ENCODE measurements around the gene GIMAP8. TPM values are rescaled to one million over a fixed set of nuclear protein-coding genes. Genes with fewer than 3 reads are reported as not detected.

GIMAP8 gene
- total RNA-seq, 1 experiment from 2014 or later, result not detected

DNA sequence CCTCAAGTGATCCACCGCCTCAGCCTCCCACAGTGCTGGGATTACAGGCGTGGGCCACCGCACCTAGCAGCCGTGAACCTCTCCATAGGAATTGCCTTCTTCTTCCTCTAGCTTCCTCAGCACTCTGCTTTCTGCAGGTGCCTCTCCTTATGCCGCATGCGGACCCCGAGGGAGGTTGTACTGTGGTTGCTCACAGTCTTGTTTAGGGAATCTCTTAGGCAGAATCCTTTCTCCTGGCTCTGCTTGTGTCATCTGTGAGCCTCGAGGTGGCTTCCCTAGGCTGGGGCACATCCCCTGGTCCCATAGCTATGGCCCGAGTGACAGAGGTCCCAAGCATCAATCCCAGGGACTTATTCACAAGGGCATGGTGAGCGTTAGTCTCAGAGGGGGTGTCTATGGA lies 33.2 kb upstream of the GIMAP8 start:
- Histone ChIP-seq H3K27me3 (ENCODE audit: insufficient read depth, low read length) (no peaks in the 10 kb centered on the region), H2BK15ac (ENCODE audit: low read depth, low read length) (no peak overlapping the region), H2BK120ac (ENCODE audit: low read depth, low read length, poor library complexity, severe bottlenecking) (no peak overlapping the region), H3K23me2 (ENCODE audit: insufficient read length, low read depth, low read length, poor library complexity, severe bottlenecking) (no peaks in the 10 kb centered on the region), H3K14ac (ENCODE audit: insufficient read depth, low read length) (no peak overlapping the region), H3K4ac (ENCODE audit: low read depth, low read length) (no peak overlapping the region), H3K27ac (ENCODE audit: insufficient read length, low read depth, low read length) (no peak overlapping the region), H3K79me1 (ENCODE audit: insufficient read depth, low read depth, low read length, poor library complexity, severe bottlenecking) (no peaks in the 10 kb centered on the region), H3K9me3 (ENCODE audit: control insufficient read depth, low read depth, low read length) (no peaks in the 10 kb centered on the region), H3K18ac (ENCODE audit: insufficient read length, low read depth, low read length) (no peak overlapping the region), H4K20me1 (ENCODE audit: control insufficient read depth, insufficient read depth, insufficient read length) (no peaks in the 10 kb centered on the region), H4K5ac (ENCODE audit: insufficient read length, low read depth, low read length) (no peak overlapping the region), H4K8ac (replicated peaks; ENCODE audit: insufficient read length, low read depth, low read length) (no peak overlapping the region), H3K4me1 (ENCODE audit: insufficient read depth, low read length) (no peaks in the 10 kb centered on the region; the same call in 1 of the 2 replicates), H2BK5ac (ENCODE audit: insufficient read length, low read length) (no peak overlapping the region), H3T11ph (ENCODE audit: low read length) (no peak overlapping the region), H2AK5ac (ENCODE audit: insufficient read length, low read length) (no peak overlapping the region), H3K4me2 (ENCODE audit: insufficient read depth, insufficient read length, low read length) (no peak overlapping the region), H3K23ac (ENCODE audit: insufficient read length, low read depth, low read length) (no peak overlapping the region), H3K79me2 (ENCODE audit: insufficient read depth, low read length) (no peaks in the 10 kb centered on the region), H2BK12ac (ENCODE audit: insufficient read length, low read depth, low read length) (no peak overlapping the region), H3K56ac (ENCODE audit: insufficient read length, low read depth, low read length) (no peak overlapping the region), H3K9ac (ENCODE audit: extremely low read depth, insufficient read length, low read length) (no peak overlapping the region), H4K91ac (ENCODE audit: insufficient read length, low read depth, low read length) (no peak overlapping the region), H2AFZ (ENCODE audit: low read length) (no peak overlapping the region), H2BK20ac (ENCODE audit: low read depth, low read length, poor library complexity, severe bottlenecking) (no peak overlapping the region)
- H3K4me3 Mint-ChIP-seq, result no peak overlapping the region
- TF ChIP-seq, protein P1, sequence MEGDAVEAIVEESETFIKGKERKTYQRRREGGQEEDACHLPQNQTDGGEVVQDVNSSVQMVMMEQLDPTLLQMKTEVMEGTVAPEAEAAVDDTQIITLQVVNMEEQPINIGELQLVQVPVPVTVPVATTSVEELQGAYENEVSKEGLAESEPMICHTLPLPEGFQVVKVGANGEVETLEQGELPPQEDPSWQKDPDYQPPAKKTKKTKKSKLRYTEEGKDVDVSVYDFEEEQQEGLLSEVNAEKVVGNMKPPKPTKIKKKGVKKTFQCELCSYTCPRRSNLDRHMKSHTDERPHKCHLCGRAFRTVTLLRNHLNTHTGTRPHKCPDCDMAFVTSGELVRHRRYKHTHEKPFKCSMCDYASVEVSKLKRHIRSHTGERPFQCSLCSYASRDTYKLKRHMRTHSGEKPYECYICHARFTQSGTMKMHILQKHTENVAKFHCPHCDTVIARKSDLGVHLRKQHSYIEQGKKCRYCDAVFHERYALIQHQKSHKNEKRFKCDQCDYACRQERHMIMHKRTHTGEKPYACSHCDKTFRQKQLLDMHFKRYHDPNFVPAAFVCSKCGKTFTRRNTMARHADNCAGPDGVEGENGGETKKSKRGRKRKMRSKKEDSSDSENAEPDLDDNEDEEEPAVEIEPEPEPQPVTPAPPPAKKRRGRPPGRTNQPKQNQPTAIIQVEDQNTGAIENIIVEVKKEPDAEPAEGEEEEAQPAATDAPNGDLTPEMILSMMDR (conservative IDR thresholded peaks at IDR 0.05), result no peak
- H3K4me1 Mint-ChIP-seq, result peaks cover 17 to 27% of the 10 kb centered on the region in 2 experiments
- H3K36me3 Mint-ChIP-seq (ENCODE audit: insufficient read depth in 1 of 3, low read depth in 3 of 3), result peaks cover 0 to 8% (median 6%) of the 10 kb centered on the region in 3 experiments; a peak in 5 of 7 replicates
- H3K27ac Mint-ChIP-seq, result no peak overlapping the region; a peak in 1 of 7 replicates
- DNase-seq, result no peak
- peaks cover 14% of the 10 kb centered on the region for H3K27me3 Mint-ChIP-seq (ENCODE audit: low read depth)
- no CpG with 5 or more reads among the region's 10 CpGs for WGBS (ENCODE audit: extremely low coverage, insufficient read length, low lambda C conversion rate)
- no peaks in the 10 kb centered on the region; a peak in 2 of 5 replicates for H3K9me3 Mint-ChIP-seq

All from H9 (cell line).